ENCODE results near the gene STK33.
A peak's percentile ranks its signal among the peaks of the same experiment; 100 is the strongest.

Gene STK33

GRCh38 chr11:8484251-8484650 lies 109.8 kb downstream of the STK33 start:
- TF ChIP-seq EP300 (IDR thresholded peaks at IDR 0.05; ENCODE audit: borderline replicate concordance) (no peak), USF1 (IDR thresholded peaks at IDR 0.05) (no peak), RAD21 (IDR thresholded peaks at IDR 0.05; ENCODE audit: low read depth) (no peak), REST (IDR thresholded peaks at IDR 0.05; ENCODE audit: low read depth) (no peak), CREB1 (IDR thresholded peaks at IDR 0.05; ENCODE audit: low read depth) (no peak), FOXM1 (IDR thresholded peaks at IDR 0.05; ENCODE audit: borderline replicate concordance, low read depth) (no peak), TCF12 (IDR thresholded peaks at IDR 0.05; ENCODE audit: low read depth) (no peak), ZBTB7A (IDR thresholded peaks at IDR 0.05; ENCODE audit: low read depth) (no peak), EGR1 (IDR thresholded peaks at IDR 0.05) (no peak), CEBPB (IDR thresholded peaks at IDR 0.05) (no peak), YY1 (IDR thresholded peaks at IDR 0.05; ENCODE audit: low read depth) (no peak), TEAD4 (IDR thresholded peaks at IDR 0.05) (no peak), NFIC (IDR thresholded peaks at IDR 0.05) (no peak), MAX (IDR thresholded peaks at IDR 0.05) (no peak), TAF1 (IDR thresholded peaks at IDR 0.05; ENCODE audit: low read depth) (no peak)

GRCh38 chr11:8480858-8481257 lies 113.2 kb downstream of the STK33 start:
- peak; percentile 62 for TF ChIP-seq REST (IDR thresholded peaks at IDR 0.05; ENCODE audit: low read depth)
- TF ChIP-seq NFIC (IDR thresholded peaks at IDR 0.05) = no peak

GRCh38 chr11:8477680-8478079 lies 116.3 kb downstream of the STK33 start:
- no peak for TF ChIP-seq CREB1 (IDR thresholded peaks at IDR 0.05; ENCODE audit: low read depth)
- TF ChIP-seq TCF12 (IDR thresholded peaks at IDR 0.05; ENCODE audit: low read depth) = no peak
- TF ChIP-seq TAF1 (IDR thresholded peaks at IDR 0.05; ENCODE audit: low read depth) = no peak
- TF ChIP-seq YY1 (IDR thresholded peaks at IDR 0.05; ENCODE audit: low read depth) = no peak
- no peak for TF ChIP-seq FOXM1 (IDR thresholded peaks at IDR 0.05; ENCODE audit: borderline replicate concordance, low read depth)
- TF ChIP-seq ZBTB7A (IDR thresholded peaks at IDR 0.05; ENCODE audit: low read depth) = no peak
- TF ChIP-seq MAX (IDR thresholded peaks at IDR 0.05) = no peak
- no peak for TF ChIP-seq CEBPB (IDR thresholded peaks at IDR 0.05)
- no peak for TF ChIP-seq EP300 (IDR thresholded peaks at IDR 0.05; ENCODE audit: borderline replicate concordance)
- no peak for TF ChIP-seq TEAD4 (IDR thresholded peaks at IDR 0.05)
- TF ChIP-seq USF1 (IDR thresholded peaks at IDR 0.05) = no peak
- TF ChIP-seq REST (IDR thresholded peaks at IDR 0.05; ENCODE audit: low read depth) = no peak
- TF ChIP-seq EGR1 (IDR thresholded peaks at IDR 0.05) = no peak
- no peak for TF ChIP-seq RAD21 (IDR thresholded peaks at IDR 0.05; ENCODE audit: low read depth)

- TF ChIP-seq TAF1 (IDR thresholded peaks at IDR 0.05; ENCODE audit: low read depth) (no peak), TCF12 (IDR thresholded peaks at IDR 0.05; ENCODE audit: low read depth) (no peak), EGR1 (IDR thresholded peaks at IDR 0.05) (no peak), RAD21 (IDR thresholded peaks at IDR 0.05; ENCODE audit: low read depth) (no peak), FOXM1 (IDR thresholded peaks at IDR 0.05; ENCODE audit: borderline replicate concordance, low read depth) (no peak), ZBTB7A (IDR thresholded peaks at IDR 0.05; ENCODE audit: low read depth) (no peak), NFIC (IDR thresholded peaks at IDR 0.05) (no peak), CEBPB (IDR thresholded peaks at IDR 0.05) (no peak), EP300 (IDR thresholded peaks at IDR 0.05; ENCODE audit: borderline replicate concordance) (no peak), TEAD4 (IDR thresholded peaks at IDR 0.05) (no peak)
Observed at GRCh38 chr11:8477151-8477550, 116.9 kb downstream of the STK33 start.

Measured in Ishikawa (cell line).